Nephron progenitor cell (in vitro differentiated cells): ENCODE measurements around the gene EML1.

Experiments used
- DNase-seq: peaks from one replicate; pipeline ENCODE4 v3.0.0; 2021
- H3K27ac Mint-ChIP-seq: 2 replicates; pipeline ENCODE4 v1.8.0; 2021; ENCODE audit warnings: mild to moderate bottlenecking, moderate library complexity, mixed read lengths
- H3K27me3 Mint-ChIP-seq: 2 replicates; pipeline ENCODE4 v1.8.0; 2021; ENCODE audit warnings: mild to moderate bottlenecking, low read depth, mixed read lengths; ENCODE audit not compliant: poor library complexity
- H3K36me3 Mint-ChIP-seq: 2 replicates; pipeline ENCODE4 v1.8.0; 2021; ENCODE audit warnings: low read depth, mixed read lengths
- H3K4me1 Mint-ChIP-seq: 2 replicates; pipeline ENCODE4 v1.8.0; 2021; ENCODE audit warnings: mixed read lengths
- H3K4me3 Mint-ChIP-seq: 2 replicates; pipeline ENCODE4 v1.8.0; 2021; ENCODE audit warnings: mild to moderate bottlenecking, moderate library complexity, mixed read lengths
- H3K9me3 Mint-ChIP-seq: 2 replicates; pipeline ENCODE4 v1.8.0; 2021; ENCODE audit warnings: mild to moderate bottlenecking, moderate library complexity, mixed read lengths
- TF ChIP-seq, protein P1 (sequence below): fragments of 200-600 bp; sonication (generic); IDR thresholded peaks from 2 replicates; pipeline ENCODE4 v1.5.0; 2021; ENCODE audit warnings: antibody characterized with exemption

EML1 gene

DNA sequence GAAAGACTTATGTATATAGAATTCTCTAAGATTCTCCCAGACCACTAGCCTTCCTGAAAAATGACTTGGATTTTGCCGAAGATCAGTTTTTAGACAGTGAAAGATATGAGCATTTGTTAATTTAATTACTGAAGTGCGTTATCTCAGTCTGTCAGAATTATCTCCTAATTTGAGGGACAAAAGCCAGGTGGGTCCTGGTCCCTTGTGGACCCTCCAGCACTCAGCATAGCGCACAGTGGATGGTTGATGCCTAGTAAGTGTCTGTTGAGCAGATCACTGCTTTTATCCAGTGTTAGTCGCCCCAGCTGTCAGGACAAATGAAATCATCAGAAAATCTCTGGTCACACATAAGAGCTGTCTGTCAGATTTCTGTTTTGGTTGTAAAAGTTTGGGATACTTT, 80.4 kb downstream of the EML1 start:
- Mint-ChIP-seq H3K27me3 (peaks cover 46% of the 10 kb centered on the region), H3K4me3 (no peak overlapping the region), H3K36me3 (peaks cover 45% of the 10 kb centered on the region), H3K9me3 (peaks cover 8% of the 10 kb centered on the region), H3K4me1 (peaks cover 49% of the 10 kb centered on the region), H3K27ac (no peak overlapping the region)
- TF ChIP-seq, protein P1, sequence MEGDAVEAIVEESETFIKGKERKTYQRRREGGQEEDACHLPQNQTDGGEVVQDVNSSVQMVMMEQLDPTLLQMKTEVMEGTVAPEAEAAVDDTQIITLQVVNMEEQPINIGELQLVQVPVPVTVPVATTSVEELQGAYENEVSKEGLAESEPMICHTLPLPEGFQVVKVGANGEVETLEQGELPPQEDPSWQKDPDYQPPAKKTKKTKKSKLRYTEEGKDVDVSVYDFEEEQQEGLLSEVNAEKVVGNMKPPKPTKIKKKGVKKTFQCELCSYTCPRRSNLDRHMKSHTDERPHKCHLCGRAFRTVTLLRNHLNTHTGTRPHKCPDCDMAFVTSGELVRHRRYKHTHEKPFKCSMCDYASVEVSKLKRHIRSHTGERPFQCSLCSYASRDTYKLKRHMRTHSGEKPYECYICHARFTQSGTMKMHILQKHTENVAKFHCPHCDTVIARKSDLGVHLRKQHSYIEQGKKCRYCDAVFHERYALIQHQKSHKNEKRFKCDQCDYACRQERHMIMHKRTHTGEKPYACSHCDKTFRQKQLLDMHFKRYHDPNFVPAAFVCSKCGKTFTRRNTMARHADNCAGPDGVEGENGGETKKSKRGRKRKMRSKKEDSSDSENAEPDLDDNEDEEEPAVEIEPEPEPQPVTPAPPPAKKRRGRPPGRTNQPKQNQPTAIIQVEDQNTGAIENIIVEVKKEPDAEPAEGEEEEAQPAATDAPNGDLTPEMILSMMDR: no peak
- DNase-seq: no peak

GRCh38 chr14:99874306-99874705, 81.1 kb downstream of the EML1 start:
- peaks cover 38% of the 10 kb centered on the region for H3K36me3 Mint-ChIP-seq
- H3K4me1 Mint-ChIP-seq: peaks cover 56% of the 10 kb centered on the region
- H3K4me3 Mint-ChIP-seq: no peak overlapping the region
- TF ChIP-seq, protein P1: no peak
- DNase-seq: no peak
- H3K27me3 Mint-ChIP-seq: peaks cover 47% of the 10 kb centered on the region
- peaks cover 6% of the 10 kb centered on the region for H3K9me3 Mint-ChIP-seq
- no peak overlapping the region for H3K27ac Mint-ChIP-seq

- Mint-ChIP-seq H3K36me3 (peaks cover 27% of the 10 kb centered on the region), H3K4me1 (peaks cover 67% of the 10 kb centered on the region), H3K27me3 (peaks cover 43% of the 10 kb centered on the region), H3K27ac (no peak overlapping the region), H3K4me3 (no peak overlapping the region), H3K9me3 (no peaks in the 10 kb centered on the region)
- DNase-seq: no peak
- TF ChIP-seq, protein P1: no peak
Observed at GRCh38 chr14:99875421-99875820, 82.2 kb downstream of the EML1 start.

GRCh38 chr14:99875836-99876235, 82.6 kb downstream of the EML1 start:
- TF ChIP-seq, protein P1: no peak
- H3K36me3 Mint-ChIP-seq: peaks cover 27% of the 10 kb centered on the region
- no peak for DNase-seq
- H3K9me3 Mint-ChIP-seq: no peaks in the 10 kb centered on the region
- H3K27ac Mint-ChIP-seq: no peak overlapping the region
- H3K4me1 Mint-ChIP-seq: peaks cover 71% of the 10 kb centered on the region
- H3K27me3 Mint-ChIP-seq: peaks cover 43% of the 10 kb centered on the region
- no peak overlapping the region for H3K4me3 Mint-ChIP-seq

DNA sequence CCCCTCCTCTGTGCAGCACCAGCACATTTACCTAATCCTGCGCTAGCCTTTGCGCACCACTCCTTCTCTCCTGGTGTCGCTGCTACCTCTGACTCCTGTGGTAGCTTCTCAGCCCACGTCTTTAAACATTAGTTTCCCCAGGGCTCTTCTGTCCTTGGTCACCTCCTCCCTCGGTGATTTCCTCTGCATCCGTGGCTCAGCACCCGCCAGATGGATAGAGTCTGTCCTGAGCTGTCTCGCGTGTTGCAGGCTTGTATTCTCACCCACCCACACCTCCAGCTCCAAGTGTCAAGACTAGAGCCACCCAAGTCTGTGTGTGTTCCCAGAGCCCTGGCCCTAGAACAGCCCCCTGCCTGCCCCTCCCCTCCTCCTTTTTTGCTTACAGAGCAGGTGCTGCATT, 83.2 kb downstream of the EML1 start:
- TF ChIP-seq, protein P1: no peak
- no peaks in the 10 kb centered on the region for H3K9me3 Mint-ChIP-seq
- H3K4me1 Mint-ChIP-seq: peaks cover 72% of the 10 kb centered on the region
- DNase-seq: no peak
- H3K36me3 Mint-ChIP-seq: peaks cover 22% of the 10 kb centered on the region
- H3K27me3 Mint-ChIP-seq: peaks cover 42% of the 10 kb centered on the region
- no peak overlapping the region for H3K27ac Mint-ChIP-seq
- H3K4me3 Mint-ChIP-seq: no peak overlapping the region

- H3K36me3 Mint-ChIP-seq: peaks cover 24% of the 10 kb centered on the region
- no peak overlapping the region for H3K4me3 Mint-ChIP-seq
- H3K4me1 Mint-ChIP-seq: peaks cover 55% of the 10 kb centered on the region
- H3K9me3 Mint-ChIP-seq: no peaks in the 10 kb centered on the region
- no peak overlapping the region for H3K27ac Mint-ChIP-seq
- peaks cover 29% of the 10 kb centered on the region for H3K27me3 Mint-ChIP-seq
- TF ChIP-seq, protein P1: no peak
- DNase-seq: no peak
Observed at GRCh38 chr14:99878563-99878962, 85.3 kb downstream of the EML1 start.
